HCEC 1CT (cell line): ENCODE data around the gene TPCN2.
"Not testable (repeated sequence)": the region's sequence is repeated elsewhere in the genome, so short reads cannot be mapped to it uniquely, and the experiment has no call there.

Experiments
- DNase-seq: peaks from one replicate; pipeline ENCODE4 v3.0.0-alpha.2; 2017

Gene TPCN2

DNA sequence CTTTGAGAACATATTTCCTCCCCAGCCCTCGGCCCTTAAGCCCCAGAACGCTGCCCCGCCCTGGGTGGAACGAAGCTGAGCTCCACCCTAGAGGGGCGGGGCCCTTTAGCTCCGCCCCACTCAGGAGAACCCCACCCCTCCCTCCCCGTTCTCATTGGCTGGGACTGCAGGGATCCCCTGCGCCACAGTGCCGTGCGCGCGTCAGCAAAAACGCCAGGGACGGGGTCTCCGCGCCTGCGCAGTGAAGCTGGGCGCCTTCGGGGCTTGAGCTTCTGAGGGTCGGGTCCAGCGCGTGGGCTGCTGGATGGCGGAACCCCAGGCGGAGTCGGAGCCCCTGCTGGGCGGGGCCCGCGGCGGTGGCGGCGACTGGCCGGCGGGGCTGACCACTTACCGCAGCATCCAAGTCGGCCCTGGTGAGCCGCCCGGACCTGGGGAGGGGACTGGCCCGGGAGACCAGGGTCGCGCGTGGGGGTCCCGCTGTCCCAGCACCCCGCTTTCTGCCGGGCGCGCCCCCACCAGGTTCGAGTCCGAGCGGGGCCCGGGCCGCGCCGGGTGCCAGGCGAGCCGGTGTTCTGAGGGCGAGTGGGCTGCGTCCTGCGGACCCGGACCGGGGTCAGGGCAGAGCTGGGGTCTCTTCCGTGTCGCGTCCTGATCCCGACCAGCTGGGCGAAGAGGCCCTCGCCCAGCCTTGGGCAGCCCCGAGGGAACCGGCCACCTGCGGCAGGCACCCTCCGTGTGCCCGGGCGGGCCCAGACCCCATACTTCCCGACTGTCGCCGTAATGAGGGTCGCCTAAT, at the start of gene TPCN2:
TPCN2 (plus strand) TSS at position 239 of the 796 bp plus-strand sequence; CDS start at position 305, 66 bp downstream.
- DNase-seq: peak; percentile 90

DNA sequence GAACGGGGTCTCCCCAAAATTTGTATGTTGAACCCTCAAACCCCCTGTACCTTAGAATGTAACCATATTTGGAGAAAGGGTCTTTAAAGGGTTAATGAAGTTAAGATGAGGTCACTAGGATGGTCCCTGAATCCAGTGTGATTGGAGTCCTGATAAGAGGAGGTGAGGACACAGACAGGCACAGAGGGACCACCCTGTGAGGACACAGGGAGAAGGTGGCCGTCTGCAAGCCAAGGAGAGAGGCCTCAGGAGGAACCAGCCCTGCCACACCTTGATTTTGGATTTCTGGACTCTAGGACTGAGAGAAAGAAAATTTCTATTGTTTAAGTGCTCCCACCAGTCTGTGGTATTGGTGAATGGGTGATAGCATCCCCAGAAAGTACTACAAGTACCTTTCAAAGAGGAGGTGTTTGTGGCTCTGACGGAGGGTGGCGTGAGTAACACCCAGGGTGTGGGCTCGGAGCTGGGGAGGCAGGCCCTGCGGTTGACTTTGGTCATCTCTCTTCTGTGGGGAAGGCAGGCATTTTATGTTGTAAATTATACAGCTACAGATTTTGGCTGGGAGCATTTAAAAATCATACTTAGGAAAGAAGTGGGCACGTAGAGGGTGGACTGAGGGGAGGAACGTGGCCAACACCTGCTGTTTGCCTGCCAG, 49.5 kb upstream of the TPCN2 start:
- no peak for DNase-seq

DNA sequence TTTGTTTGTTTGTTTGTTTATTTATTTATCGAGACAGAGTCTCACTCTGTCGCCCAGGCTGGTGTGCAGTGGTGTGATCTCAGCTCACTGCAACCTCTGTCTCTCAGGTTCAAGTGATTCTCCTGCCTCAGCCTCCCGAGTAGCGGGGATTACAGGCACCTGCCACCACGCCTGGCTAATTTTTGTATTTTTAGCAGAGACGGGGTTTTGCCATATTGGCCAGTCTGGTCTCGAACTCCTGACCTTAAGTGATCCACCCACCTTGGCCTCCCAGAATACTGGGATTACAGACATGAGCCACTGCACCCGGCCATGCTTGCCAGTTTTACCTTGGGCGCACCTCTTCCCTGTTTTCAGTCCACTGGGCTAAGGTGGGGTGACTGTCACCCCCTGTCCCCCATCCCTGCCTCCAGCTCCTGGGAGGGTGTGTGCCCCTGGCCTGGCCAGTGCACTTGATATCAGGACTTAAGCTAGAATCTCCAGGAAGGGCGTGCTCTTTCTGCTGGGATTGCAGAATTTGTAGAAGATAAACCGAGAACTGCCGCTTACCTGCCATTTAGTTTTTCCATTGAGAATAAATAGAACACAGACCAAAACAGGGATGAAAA, 48.9 kb upstream of the TPCN2 start:
- DNase-seq: not testable (repeated sequence)

- DNase-seq: no peak
Observed at GRCh38 chr11:69000391-69000790, 48.3 kb upstream of the TPCN2 start.

DNA sequence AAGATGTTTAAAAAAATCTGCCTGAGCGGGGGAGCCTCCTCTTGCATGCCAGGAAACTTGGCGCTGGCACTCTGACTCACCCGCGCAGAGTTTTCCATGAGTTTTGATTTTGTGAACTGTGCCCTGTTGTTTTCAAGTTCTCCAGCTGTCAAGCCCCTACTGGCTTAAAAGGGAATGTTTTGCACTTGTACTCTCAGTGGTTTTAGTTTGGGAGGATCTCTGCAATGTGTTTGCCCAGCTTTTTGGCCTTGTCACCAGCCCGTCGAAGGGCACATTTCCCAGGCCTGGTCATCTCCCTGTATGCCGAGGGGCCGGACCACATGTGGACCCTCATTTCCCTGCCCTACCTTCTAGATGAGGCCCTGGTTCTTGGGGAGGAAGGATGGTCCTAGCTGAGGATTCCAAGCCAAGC, 47.9 kb upstream of the TPCN2 start:
- peak; percentile 76 for DNase-seq

- no peak for DNase-seq
Observed at GRCh38 chr11:69001243-69002081, 47.3 kb upstream of the TPCN2 start.

DNA sequence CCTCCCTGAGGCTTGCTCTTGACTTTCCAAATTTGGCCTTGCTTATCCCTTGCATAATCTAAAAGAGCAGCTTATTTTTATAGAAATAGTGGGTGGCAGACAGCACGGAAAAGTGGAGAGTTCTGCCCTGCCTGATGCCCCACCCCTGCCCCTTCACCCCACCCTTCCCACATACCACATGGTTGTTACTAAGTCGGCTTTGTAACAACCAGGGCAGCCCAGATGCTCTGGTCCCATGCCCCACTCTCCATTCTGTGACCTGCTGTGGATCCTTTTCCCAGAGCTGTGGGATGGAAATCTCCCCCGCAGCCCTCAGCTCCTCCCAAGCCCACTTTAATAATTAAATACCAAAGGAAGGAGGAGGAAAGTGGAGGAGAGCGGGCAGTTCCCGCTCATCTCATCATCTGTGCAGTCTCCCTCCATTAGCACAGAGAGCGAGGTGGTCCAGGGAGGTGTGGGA, 46.6 kb upstream of the TPCN2 start:
- peak; percentile 10 for DNase-seq

DNA sequence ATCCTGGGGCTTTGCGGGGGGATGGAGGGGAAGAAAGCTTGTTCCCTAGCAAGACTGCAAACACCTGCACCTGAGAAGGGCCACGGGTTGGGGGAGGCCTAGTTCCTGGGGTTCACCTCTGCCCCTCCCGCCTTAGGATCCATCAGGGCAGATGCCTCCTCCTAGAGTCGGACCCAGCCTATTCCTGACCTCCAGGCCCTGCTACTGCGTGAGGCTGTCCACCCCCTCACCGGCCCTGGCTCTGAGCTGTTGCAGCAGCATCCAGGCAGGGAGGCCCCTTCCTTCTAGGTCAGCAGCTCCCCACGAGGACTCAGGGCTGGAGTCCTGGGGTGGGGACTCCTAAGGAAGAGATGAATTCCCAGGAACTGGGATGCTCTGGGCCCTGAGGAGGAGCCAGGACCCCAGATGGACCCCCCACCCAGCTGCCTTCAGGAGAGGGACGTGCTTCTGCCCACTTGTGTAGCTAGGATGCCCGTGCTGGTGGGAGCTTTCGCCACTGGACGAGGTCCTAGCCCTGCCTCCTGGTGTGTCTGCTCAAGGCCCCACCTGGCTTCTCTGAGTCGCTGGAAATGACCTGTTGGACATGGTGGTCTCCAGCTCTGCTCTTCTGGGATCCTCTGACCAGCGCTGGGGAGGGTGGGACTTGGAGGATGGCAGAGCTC, 46.0 kb upstream of the TPCN2 start:
- DNase-seq: no peak

DNA sequence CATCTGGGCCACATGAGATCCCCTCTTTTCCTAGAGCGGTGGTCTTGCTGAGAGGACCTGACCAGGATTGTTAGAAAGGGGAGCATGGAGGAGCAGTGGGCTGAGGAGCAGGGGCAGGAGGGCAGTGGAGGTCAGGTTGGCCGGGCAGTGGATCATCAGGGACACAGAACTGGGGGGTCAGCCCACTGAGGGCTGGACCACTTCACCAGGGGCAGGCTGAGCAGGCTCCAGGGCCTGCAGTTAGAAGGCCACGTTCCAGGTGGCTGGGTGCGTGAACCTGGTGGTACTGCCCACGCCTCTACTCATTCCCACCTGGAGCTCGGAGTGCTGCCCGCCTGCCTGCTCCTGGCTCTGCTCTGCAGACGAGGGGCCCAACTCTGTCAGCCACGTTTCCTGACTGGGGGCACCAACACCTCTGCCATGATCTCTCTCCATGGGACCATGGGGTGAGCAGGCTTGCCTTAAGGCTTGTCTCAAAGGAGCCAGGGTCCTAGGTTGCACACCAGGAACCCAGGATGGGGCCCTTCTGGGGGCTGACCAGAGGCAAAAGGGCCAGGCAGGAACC, 45.3 kb upstream of the TPCN2 start:
- DNase-seq: no peak

GRCh38 chr11:69003866-69004367, 44.8 kb upstream of the TPCN2 start:
- DNase-seq: no peak

DNA sequence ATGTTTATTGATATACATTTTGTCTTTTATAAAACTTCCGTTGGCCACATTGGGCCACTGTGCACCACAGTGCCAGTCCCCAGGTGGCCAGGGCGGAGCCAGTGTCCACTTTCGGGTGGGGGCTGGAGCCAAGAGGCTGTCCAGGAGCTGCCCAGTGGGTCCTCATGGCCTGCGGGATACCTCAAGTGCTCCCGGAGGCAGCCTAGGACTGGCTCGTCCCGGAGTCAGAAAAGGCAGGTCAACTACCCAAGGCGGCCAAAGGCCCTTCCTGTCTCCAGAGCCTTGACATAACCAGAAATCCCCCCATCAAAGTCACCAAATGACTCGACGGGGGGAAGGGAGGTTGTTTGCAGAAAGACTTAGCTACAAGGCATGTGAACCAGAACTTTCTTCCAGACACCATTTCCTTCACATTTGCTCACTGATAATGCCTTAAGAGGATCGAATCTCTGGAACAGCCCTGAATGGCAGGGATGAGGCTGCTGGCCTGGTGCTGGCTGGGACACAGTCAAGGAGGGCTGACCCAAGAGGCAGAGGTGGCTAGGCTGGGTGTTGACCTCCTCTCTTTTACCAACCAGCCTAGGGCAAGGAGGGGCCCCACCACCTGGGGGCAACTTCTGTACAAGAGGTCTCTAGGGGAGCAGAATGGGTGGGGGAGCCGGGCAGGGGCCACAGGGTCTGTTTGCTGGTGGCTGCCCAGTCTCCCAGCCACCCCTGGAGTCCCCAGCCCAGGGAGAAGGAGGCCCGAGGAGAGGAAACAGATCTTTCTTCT, 44.1 kb upstream of the TPCN2 start:
- no peak for DNase-seq

GRCh38 chr11:69005183-69005630, 43.5 kb upstream of the TPCN2 start:
- DNase-seq: no peak

- DNase-seq: no peak
Observed at GRCh38 chr11:69005631-69006368, 42.9 kb upstream of the TPCN2 start.

DNA sequence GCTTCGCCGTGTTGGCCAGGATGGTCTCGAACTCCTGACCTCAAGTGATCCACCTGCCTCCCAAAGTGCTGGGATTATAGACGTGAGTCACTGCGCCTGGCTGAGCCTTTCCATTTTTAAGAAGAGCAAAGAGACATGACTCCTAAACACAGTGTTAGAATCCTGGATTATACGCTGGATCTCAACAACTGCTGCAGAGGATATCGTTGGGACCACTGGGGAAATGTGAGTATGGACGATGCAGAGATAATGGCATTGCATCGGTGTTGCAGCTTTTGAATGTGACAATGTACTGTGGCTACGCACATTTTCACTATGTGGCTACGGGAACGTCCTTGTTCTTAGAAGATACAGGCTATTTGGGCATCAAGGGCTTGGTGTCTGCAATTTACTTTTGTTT, 41.9 kb upstream of the TPCN2 start:
- no peak for DNase-seq

GRCh38 chr11:69007975-69008381, 40.8 kb upstream of the TPCN2 start:
- no peak for DNase-seq

GRCh38 chr11:69008737-69009440, 39.8 kb upstream of the TPCN2 start:
- peak; percentile 98 for DNase-seq

- no peak for DNase-seq
Observed at GRCh38 chr11:69009441-69010211, 39.1 kb upstream of the TPCN2 start.

GRCh38 chr11:69010361-69010891, 38.3 kb upstream of the TPCN2 start:
- no peak for DNase-seq
